Erythroblast (primary cell): ENCODE results near the gene C1orf167.
A peak's percentile ranks its signal among the peaks of the same experiment; 100 is the strongest.

Experiments used
- GATA1 ChIP-seq: IDR thresholded peaks from 2 replicates; pipeline ENCODE4 v1.6.1; 2011; ENCODE audit warnings: low read depth, mild to moderate bottlenecking, control low read depth, low read length, moderate library complexity
- POLR2A ChIP-seq: IDR thresholded peaks from 2 replicates; pipeline ENCODE4 v1.6.1; 2011; ENCODE audit warnings: mild to moderate bottlenecking, low read length

DNA sequence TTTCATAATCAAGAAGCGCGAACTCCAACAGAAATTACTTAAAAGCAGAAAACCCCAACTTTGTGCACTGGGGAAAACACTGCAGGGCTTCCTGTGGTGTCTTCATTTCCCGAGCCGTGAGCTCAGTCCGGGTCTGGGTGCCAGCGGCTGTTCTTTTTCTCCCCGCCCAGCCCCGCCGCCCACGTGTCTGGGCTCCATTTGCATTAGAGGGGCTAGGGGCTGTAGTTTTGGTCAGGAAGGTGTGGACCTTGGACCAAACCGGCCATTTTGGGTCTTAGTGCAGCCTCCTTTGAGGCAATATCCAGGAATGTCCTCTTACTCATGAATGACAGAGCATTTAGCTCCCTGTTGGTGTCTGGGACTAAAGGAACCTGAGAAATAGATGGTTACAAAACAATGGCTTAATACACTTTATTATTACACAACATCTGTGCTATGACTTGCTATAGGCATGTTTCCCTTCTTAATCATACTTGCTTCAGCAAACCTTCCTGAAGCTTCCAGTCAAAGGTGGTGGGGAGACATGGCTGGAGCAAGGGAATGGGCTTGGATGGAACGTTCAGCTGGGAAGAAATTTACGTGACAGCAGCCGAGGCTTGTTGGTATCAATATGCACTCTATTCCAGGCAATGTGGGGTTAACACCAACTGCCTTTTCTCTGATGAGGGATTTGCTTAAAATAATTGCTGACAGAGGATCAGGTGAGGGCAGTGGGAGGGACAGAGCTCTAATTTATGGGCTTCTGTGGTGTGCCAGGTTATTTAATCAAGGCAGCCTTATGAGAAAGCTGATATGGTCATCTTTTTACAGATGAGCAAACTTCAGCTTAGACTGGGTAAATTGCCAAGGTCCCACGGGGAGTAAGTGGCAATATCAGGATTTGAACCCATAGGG lies 25.0 kb upstream of the C1orf167 start:
- TF ChIP-seq POLR2A (peak; percentile 49), GATA1 (no peak)
